GM13976 (cell line): ENCODE results near the gene BABAM2.

Experiments
- DNase-seq: peaks from one replicate; pipeline ENCODE4 v3.0.0; 2012; ENCODE audit warnings: low spot score
- in situ Hi-C: fragments of 300-500 bp; cut with MboI; formaldehyde crosslinking; loops from one replicate; pipeline ENCODE4 v1.12.0; 2022; ENCODE audit warnings: low sequenced_read_pairs, mixed read lengths, inconsistent platforms; ENCODE audit not compliant: unreplicated experiment
- TF ChIP-seq, protein P1 (sequence below): IDR thresholded peaks from 2 replicates; pipeline ENCODE4 v1.5.1; 2012; ENCODE audit warnings: borderline replicate concordance, mild to moderate bottlenecking; ENCODE audit not compliant: insufficient read depth; ENCODE audit errors: extremely low read depth, missing control alignments, control extremely low read depth

BABAM2 gene

DNA sequence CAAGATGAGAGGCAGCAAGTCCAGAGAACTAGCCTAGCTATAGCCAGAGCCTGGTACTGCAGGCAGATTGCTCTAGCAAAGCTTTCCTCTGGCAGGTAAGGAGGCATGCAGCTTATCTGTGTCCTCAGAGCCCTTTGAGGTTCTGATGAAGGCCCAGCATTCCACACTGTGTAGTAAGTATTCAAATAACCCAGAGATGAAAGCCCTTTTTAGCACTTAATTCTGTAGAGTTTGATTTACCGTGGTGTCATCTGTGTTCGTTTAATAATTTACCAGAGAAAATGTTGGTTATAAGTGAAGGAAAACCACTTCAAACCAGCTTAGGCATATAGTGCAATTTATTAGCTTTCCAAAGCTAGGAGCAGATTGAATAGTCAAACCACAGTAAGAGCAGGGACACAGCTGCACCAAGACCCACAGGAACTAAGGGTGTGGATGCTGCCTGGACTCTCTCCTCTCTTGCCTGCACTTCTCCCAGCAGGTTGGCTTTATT is 226.6 kb downstream of the BABAM2 start:
- TF ChIP-seq, protein P1, sequence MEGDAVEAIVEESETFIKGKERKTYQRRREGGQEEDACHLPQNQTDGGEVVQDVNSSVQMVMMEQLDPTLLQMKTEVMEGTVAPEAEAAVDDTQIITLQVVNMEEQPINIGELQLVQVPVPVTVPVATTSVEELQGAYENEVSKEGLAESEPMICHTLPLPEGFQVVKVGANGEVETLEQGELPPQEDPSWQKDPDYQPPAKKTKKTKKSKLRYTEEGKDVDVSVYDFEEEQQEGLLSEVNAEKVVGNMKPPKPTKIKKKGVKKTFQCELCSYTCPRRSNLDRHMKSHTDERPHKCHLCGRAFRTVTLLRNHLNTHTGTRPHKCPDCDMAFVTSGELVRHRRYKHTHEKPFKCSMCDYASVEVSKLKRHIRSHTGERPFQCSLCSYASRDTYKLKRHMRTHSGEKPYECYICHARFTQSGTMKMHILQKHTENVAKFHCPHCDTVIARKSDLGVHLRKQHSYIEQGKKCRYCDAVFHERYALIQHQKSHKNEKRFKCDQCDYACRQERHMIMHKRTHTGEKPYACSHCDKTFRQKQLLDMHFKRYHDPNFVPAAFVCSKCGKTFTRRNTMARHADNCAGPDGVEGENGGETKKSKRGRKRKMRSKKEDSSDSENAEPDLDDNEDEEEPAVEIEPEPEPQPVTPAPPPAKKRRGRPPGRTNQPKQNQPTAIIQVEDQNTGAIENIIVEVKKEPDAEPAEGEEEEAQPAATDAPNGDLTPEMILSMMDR: no peak
- DNase-seq: no peak
- in situ Hi-C loops: no loop called here

DNA sequence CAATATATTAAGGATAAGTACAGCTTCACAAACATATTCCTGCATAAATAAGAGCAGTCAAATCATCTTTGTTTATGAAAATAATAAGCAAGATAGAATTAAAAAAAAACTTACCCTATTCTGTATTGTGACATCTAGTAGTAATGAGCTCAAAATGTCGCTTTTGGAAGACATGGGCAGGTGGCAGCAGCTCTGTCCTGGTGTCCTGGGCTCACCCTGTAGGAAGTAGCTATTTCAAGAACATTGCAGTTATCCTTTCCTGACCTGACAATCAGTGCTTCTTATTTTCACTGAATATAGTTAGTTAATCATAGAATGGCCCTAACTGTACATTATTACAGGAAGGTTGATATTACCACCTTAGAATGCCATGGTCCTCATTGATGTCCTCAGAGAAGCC is 229.1 kb downstream of the BABAM2 start:
- no peak for DNase-seq
- in situ Hi-C loops: no loop called here
- TF ChIP-seq, protein P1: no peak

DNA sequence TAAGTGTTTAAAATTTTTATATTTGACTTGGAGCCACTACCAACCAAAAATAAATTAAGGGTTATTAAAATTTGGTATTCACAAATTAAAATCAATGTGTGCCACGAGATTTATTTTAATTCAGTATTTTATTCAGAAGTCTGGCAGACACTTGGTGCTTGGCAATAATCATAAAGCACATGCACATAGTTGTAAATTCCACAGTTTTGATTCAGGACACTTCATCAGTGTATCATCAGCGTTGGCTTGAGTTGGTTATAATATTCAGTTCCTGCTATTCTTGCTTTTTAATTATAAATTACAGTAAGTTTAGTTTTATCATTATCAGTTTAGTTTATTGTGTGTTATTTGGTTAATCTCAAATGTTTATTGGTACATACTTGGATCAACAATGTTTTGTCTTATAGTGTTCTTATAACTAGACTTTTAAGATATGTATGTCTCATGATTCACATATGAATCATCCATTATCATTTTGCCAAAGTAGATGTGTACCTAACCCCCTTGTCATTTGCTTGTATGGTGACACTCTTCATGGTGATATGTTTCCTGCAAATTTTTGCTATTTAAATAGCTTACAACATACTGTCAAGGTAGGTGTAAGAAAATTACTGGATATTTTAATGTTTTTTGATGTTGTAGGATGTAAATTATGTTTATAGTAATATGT is 237.9 kb downstream of the BABAM2 start:
- in situ Hi-C loops: no loop called here
- TF ChIP-seq, protein P1: no peak
- no peak for DNase-seq

DNA sequence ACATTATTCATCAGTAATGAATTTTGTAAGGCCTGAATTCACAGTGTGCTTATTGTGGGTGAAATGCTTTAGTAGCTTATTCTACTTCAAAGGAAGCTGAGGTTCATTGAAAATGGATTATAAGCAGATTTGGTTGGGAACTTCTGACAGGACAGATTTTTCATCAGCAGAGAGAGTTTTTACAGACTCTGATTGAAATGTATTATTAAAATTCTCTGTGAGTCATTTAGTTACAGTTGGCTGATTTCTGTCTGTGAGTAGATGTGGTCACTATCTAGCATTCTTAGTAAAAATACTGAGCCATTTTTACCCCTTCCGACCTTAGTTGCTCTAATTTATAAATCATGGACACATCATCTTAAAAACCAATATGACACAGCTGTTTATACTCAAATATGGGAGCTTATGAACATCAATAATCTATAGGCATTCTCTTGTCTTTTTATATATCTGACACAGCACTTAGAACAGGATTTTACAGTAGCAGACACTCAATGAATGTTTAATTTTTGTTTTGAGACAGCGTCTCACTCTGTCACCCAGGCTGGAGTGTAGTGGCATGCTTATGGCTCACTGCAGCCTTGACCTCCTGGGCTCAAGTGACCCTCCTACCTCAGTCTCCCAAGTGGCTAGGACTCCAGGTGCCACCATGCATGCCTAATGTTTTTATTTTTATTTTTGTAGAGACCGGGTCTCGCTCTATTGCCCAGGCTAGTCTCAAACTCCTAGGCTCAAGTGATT is 239.6 kb downstream of the BABAM2 start:
- no peak for DNase-seq
- in situ Hi-C loops: no loop called here
- TF ChIP-seq, protein P1: no peak

DNA sequence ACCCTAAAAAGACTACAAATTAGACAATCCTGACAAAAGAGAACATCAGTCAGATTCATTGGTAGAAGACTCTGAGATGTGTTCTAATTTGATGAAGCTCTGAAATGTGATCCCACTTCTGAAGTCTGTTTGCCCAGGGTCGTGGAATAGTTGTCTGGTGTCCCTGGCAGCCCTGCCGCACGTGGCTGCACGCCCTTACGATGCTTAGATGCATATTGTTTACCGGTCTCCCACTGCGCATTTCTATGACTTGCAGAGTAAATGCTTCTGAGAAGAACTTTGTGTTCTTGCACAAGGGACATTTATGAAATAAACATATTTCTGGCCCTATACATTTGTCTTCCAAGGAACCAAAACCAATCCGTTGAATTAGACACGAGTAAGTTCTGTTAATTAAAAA is 243.2 kb downstream of the BABAM2 start:
- in situ Hi-C loops: no loop called here
- DNase-seq: no peak
- TF ChIP-seq, protein P1: no peak

DNA sequence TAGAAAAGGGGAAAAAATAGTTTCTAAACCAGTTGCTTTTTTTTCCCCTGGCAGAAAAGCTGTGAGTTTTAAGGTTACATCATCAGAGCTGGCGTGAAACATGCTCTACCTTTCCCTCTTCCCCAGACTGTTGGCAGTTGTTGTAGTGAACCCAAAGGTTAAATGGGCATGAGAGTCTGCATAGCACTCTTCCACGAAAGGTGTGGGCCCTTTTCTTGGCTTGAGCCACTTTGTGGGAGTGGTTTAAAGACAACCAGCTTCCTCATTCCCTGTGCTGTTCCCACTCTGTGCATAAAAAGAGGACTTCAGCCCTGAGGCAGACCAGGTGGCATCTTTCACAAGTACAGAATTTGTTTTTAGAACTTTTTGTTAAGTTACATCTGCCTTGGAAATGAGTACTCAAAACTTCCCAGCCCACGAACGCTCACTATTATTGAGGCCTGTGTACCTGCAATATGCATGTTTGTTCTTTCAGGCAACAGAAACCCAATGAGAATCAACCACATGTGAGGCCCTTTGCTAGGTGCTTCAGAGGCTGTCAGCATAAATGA is 243.8 kb downstream of the BABAM2 start:
- no peak for DNase-seq
- in situ Hi-C loops: no loop called here
- TF ChIP-seq, protein P1: no peak
